Endodermal cell (in vitro differentiated cells): Measurements from ENCODE around the gene RAB27B. TPM values are rescaled to one million over a fixed set of nuclear protein-coding genes. Genes with fewer than 3 reads are reported as not detected.
A peak's percentile ranks its signal among the peaks of the same experiment; 100 is the strongest.

Experiments
- DNase-seq: peaks from one replicate; pipeline ENCODE4 v3.0.0-alpha.2; 2017
- H3K27ac ChIP-seq: 2 replicates; pipeline ENCODE4 v1.5.1; 2013; ENCODE audit warnings: mild to moderate bottlenecking, low read depth, low read length, moderate library complexity
- H3K27me3 ChIP-seq: 2 replicates; pipeline ENCODE4 v1.6.1; 2013; ENCODE audit warnings: mild to moderate bottlenecking, low read length, moderate library complexity; ENCODE audit not compliant: insufficient read depth, control insufficient read depth, poor library complexity, severe bottlenecking
- H3K36me3 ChIP-seq: 2 replicates; pipeline ENCODE4 v1.7.0; 2013; ENCODE audit warnings: mild to moderate bottlenecking, low read length, moderate library complexity; ENCODE audit not compliant: control insufficient read depth, insufficient read depth
- H3K4me1 ChIP-seq: one replicate; pipeline ENCODE4 v1.7.0; 2013; ENCODE audit warnings: low read length; ENCODE audit not compliant: control insufficient read depth, insufficient read depth
- H3K4me3 ChIP-seq: 2 replicates; pipeline ENCODE4 v1.5.1; 2013; ENCODE audit warnings: mild to moderate bottlenecking, low read length, moderate library complexity
- H3K9ac ChIP-seq: 2 replicates; pipeline ENCODE4 v1.6.1; 2013; ENCODE audit warnings: mild to moderate bottlenecking, low read length, moderate library complexity; ENCODE audit not compliant: poor library complexity, severe bottlenecking; ENCODE audit errors: extremely low read depth
- H3K9me3 ChIP-seq: 2 replicates; pipeline ENCODE4 v1.6.1; 2013; ENCODE audit warnings: mild to moderate bottlenecking, low read length, moderate library complexity; ENCODE audit not compliant: control insufficient read depth
- H3K27ac Mint-ChIP-seq: 2 replicates; pipeline ENCODE4 v1.8.0; 2020; ENCODE audit warnings: mixed read lengths
- H3K27me3 Mint-ChIP-seq: 2 replicates; pipeline ENCODE4 v1.8.0; 2021; ENCODE audit warnings: mild to moderate bottlenecking, mixed read lengths; ENCODE audit not compliant: insufficient read depth
- H3K36me3 Mint-ChIP-seq: 2 replicates; pipeline ENCODE4 v1.8.0; 2020; ENCODE audit warnings: low read depth, mixed read lengths
- H3K4me1 Mint-ChIP-seq: 2 replicates; pipeline ENCODE4 v1.8.0; 2020; ENCODE audit warnings: mixed read lengths
- H3K4me3 Mint-ChIP-seq: 2 replicates; pipeline ENCODE4 v1.8.0; 2020; ENCODE audit warnings: mild to moderate bottlenecking, moderate library complexity, mixed read lengths
- H3K9me3 Mint-ChIP-seq: 2 replicates; pipeline ENCODE4 v1.8.0; 2020; ENCODE audit warnings: mild to moderate bottlenecking, mixed read lengths
- CTCF ChIP-seq: fragments of 200-600 bp; sonication (generic); conservative IDR thresholded peaks from 2 replicates; pipeline ENCODE4 v1.5.0; 2021; ENCODE audit warnings: antibody characterized with exemption, mild to moderate bottlenecking
- WGBS, 2 experiments: methylation state at CpG; one replicate each; pipeline versions ENCODE4 v1.1.5 to v1.1.7; 2013; ENCODE audit warnings: missing lambda C conversion rate in 2 of 2, mixed read lengths in 1 of 2; ENCODE audit not compliant: insufficient coverage in 1 of 2, insufficient read length in 1 of 2; 5-methylcytosine and 5-hydroxymethylcytosine counted together
- total RNA-seq, 2 donors: library from RNA; stranded (reverse); fragmentation: NEBNext Ultra II Directional in 1 of 2; extraction: Animal tissue kit (Norgen Biotek cat#: 25700) in 1 of 2; gene quantifications; 2 replicates in 1 of 2; 3 replicates in 1 of 2; pipeline ENCODE4 v1.2.1, GENCODE V29; 2021

RAB27B gene
- total RNA-seq, 2 donors from 2014 or later, result 0.40 to 0.99 TPM

DNA sequence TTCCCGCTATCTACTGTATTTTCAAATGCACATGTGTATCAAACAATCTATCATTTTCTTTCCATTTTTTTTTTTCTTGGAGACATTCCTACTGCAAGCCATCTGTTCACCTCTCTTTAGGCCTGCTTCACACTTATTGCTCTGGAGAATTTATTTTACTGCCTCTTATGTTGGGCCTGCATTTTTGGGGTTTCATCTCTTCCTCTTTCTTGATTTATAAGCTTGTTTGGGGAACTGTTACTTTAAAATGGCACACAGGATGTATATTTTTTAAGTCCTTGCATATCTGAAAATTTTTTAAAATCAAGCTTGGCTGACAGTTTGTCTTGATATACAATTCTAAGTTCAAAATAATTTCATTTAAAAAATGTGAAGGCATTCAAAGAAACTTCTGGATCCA, 3.5 kb upstream of the RAB27B start:
- Mint-ChIP-seq H3K27me3 (peaks cover 18% of the 10 kb centered on the region), H3K9me3 (peaks cover 2% of the 10 kb centered on the region), H3K4me3 (no peak overlapping the region), H3K4me1 (peaks cover 8% of the 10 kb centered on the region), H3K27ac (no peak overlapping the region), H3K36me3 (no peaks in the 10 kb centered on the region)
- no peak overlapping the region for H3K27ac ChIP-seq
- no peak overlapping the region for H3K9ac ChIP-seq
- H3K9me3 ChIP-seq, result no peaks in the 10 kb centered on the region
- TF ChIP-seq CTCF, result no peak
- no peaks in the 10 kb centered on the region for H3K36me3 ChIP-seq
- peaks cover 3% of the 10 kb centered on the region for H3K4me1 ChIP-seq
- DNase-seq, result no peak
- no peak overlapping the region for H3K4me3 ChIP-seq
- peaks cover 8% of the 10 kb centered on the region for H3K27me3 ChIP-seq
- 96 to 100% methylated on average over 1 of the region's 1 CpG for WGBS, 2 experiments

DNA sequence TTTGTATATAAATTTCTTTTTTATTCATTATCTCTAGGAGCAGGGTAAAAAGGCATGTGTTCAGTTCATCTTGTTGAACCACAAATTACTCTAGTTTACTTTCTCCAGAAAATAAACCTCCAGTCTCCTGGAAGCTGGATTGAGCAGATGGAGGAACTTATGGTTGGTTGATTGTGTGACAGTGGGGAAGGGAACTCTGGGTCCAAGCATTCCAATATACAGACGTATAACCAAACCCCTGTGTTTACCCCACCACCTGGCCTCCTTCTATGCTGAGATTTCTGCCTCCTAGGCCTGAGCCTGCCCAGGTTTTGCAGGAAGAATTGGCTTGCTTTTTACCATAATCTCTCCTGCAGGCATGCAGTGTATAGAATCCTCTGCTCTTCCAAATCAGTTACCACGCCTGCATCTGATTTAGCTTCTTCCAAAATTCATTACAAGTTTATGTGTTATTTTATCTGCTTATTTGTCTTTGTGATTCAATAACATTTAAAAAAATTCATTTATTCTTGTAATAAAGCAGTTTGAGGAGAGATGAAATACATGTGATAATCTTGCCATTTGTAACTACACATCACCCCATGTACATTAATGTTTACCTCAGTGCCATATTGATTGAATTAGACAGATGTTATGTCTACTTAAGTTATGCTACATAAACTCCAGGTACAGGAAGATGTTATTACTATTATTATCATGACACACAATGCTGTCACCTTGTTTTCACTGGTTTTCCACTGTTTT, 2.5 kb upstream of the RAB27B start:
- H3K9me3 Mint-ChIP-seq, result no peaks in the 10 kb centered on the region
- H3K27ac ChIP-seq, result no peak overlapping the region
- H3K4me1 ChIP-seq, result peaks cover 3% of the 10 kb centered on the region
- TF ChIP-seq CTCF, result no peak
- no peak overlapping the region for H3K4me3 Mint-ChIP-seq
- DNase-seq, result no peak
- WGBS, 2 experiments, result 79% methylated on average over 1 of the region's 2 CpGs; no CpG with 5 or more reads in 1 of the 2 experiments
- peaks cover 8% of the 10 kb centered on the region for H3K27me3 ChIP-seq
- H3K36me3 ChIP-seq, result no peaks in the 10 kb centered on the region
- H3K27ac Mint-ChIP-seq, result no peak overlapping the region
- H3K36me3 Mint-ChIP-seq, result no peaks in the 10 kb centered on the region
- peaks cover 20% of the 10 kb centered on the region for H3K27me3 Mint-ChIP-seq
- H3K9ac ChIP-seq, result no peak overlapping the region
- peaks cover 8% of the 10 kb centered on the region for H3K4me1 Mint-ChIP-seq
- no peak overlapping the region for H3K4me3 ChIP-seq
- no peaks in the 10 kb centered on the region for H3K9me3 ChIP-seq

DNA sequence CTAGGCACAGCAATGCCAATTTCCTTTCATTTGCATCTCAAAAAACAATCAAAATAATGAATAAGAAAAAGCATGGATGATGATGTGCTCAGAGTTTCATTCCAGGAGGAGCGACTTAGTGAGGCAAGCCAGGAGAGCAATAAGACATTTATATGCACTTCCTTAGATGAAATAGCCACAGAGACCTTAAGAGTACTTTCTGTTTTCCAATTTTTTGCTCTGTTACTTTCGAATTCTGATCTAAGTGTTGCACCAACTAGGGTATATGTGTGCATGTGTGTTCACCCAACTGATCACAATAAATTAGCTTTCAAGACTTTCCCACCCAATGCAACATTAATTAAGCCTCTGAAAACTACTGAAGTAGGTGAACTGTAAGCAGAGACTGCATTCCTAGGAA, 709 bp downstream of the RAB27B start:
- no peak overlapping the region for H3K27ac ChIP-seq
- WGBS, 2 experiments, result 60 to 61% methylated on average over 1 to 2 of the region's 2 CpGs
- no peaks in the 10 kb centered on the region for H3K36me3 Mint-ChIP-seq

More for the DNA sequence above, 709 bp downstream of the RAB27B start:
- Histone ChIP-seq H3K27me3 (peaks cover 8% of the 10 kb centered on the region), H3K4me1 (peaks cover 3% of the 10 kb centered on the region), H3K36me3 (no peaks in the 10 kb centered on the region), H3K9ac (no peak overlapping the region), H3K4me3 (peak overlapping the region; percentile 86), H3K9me3 (no peaks in the 10 kb centered on the region)
- Mint-ChIP-seq H3K27ac (no peak overlapping the region), H3K27me3 (peaks cover 20% of the 10 kb centered on the region), H3K9me3 (peaks cover 5% of the 10 kb centered on the region), H3K4me1 (peaks cover 9% of the 10 kb centered on the region), H3K4me3 (peak overlapping the region; percentile 61)
- no peak for DNase-seq
- TF ChIP-seq CTCF, result no peak
